ENCODE data around the gene HOXC10.

GRCh38 chr12:54030442-54030801 lies 45.5 kb downstream of the HOXC10 start:
- TF ChIP-seq POLR2AphosphoS5 (IDR thresholded peaks at IDR 0.05; ENCODE audit: insufficient read depth, low read depth, low read length) (no peak), CTCF (IDR thresholded peaks at IDR 0.05; ENCODE audit: extremely low read depth in 1 of 2, insufficient read depth in 1 of 2, low read depth in 1 of 2, low read length in 2 of 2) (no peak)

All from endothelial cell of umbilical vein (primary cell).